Measurements from ENCODE around the gene ITPKA. TPM values are rescaled to one million over a fixed set of nuclear protein-coding genes. Genes with fewer than 3 reads are reported as not detected.

Gene ITPKA
- total RNA-seq, 4 donors from 2014 or later: 0.41 to 1.3 TPM; not detected in 2

DNA sequence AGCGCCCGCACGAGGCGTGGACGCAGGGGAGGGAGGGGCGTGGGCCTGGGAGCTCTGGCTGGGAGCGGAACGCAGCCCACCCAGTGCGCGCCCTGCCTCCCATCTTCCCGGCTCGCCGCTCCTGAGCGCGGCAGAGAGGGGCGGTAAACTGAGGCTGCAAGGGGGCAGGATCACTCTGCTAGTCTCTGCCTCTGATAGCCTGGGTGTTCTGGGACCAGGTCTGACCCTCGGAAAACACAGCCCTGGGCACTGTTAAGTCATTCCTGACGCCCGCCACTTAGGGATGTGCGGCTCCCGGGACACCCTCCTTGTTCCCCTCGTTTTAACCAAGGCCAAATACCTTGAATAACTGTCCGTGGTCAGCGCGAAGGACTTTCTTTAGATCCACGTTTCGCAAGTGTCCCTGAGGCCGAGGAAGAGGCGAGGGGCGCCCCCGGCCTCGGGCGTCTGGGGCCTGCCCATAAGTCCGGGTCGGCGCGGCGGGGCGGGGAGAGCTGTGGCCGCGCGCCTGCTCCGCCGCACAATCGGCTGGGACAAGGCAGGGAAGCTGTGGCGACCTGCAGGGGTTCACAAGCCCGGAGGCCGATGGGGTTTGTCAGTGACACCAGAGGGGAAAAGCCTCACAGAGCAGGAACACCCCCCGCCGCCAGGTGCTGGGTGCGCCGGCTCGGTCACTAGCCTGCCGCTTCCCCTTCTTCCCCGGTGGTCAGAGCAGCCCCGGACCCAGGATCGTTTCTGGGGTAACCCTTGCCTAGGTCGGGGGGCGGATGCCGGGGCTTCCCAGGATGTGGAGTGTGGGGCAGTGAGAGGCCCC, 1.5 kb downstream of the ITPKA start:
- intact Hi-C loops (cut with DNase I; ENCODE audit: low total_unique reads): no loop called here

DNA sequence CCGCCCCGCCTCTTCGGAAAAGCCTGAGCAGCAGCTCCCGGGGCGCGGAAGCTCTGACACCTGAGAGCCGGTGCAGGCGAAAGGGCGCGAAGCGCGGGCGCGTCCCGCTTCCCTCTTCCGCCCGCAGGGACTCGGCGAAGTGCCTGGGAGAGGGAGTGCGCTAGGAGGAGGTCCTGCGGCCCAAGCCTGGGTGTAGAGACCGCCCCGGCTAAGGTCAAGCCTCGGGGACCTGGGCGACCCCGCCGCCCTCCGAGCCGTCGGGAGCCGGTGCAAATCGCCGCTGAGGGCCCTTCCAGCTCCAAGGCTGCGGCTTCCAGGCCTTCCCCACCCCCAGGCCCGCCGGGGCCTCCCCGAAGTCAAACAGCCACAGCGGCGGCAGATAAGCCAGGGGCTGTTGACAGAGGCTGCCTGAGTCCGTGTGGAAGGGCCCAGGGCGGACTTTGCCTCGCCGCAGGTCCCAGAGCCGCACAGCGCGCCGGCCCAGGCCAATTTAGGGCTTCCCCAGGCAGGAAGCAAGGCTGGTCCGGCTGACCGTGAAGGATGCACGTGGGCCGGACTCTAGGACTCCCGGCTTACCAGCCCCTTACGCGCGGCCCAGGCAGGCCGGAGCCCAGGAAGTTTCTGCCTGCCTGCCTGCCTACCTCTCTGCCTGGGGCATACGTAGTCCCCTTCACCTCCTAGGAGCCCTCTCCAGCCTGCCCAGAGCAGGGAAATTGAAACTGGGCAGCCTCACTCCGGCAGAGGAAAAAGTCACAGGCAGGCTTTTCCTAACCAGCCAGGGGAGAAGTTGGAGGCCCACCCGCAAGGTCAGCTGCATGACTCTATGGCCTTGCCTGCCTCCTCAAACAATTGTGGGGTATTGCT, 2.3 kb downstream of the ITPKA start:
- Histone ChIP-seq H3K36me3 (no peaks in the 10 kb centered on the region), H3K4me1 (peaks cover 8 to 10% of the 10 kb centered on the region in 2 donors), H3K4me3 (no peak overlapping the region), H3K27ac (no peak overlapping the region), H3K9me3 (no peaks in the 10 kb centered on the region), H3K27me3 (peaks cover 0 to 14% of the 10 kb centered on the region in 2 donors)
- no peak for DNase-seq
- intact Hi-C loops (cut with DNase I; ENCODE audit: low total_unique reads): no loop called here
- no peak for TF ChIP-seq POLR2A (IDR thresholded peaks at IDR 0.05)
- TF ChIP-seq, protein P1, sequence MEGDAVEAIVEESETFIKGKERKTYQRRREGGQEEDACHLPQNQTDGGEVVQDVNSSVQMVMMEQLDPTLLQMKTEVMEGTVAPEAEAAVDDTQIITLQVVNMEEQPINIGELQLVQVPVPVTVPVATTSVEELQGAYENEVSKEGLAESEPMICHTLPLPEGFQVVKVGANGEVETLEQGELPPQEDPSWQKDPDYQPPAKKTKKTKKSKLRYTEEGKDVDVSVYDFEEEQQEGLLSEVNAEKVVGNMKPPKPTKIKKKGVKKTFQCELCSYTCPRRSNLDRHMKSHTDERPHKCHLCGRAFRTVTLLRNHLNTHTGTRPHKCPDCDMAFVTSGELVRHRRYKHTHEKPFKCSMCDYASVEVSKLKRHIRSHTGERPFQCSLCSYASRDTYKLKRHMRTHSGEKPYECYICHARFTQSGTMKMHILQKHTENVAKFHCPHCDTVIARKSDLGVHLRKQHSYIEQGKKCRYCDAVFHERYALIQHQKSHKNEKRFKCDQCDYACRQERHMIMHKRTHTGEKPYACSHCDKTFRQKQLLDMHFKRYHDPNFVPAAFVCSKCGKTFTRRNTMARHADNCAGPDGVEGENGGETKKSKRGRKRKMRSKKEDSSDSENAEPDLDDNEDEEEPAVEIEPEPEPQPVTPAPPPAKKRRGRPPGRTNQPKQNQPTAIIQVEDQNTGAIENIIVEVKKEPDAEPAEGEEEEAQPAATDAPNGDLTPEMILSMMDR (IDR thresholded peaks at IDR 0.05): no peak

More for the DNA sequence above, 1.5 kb downstream of the ITPKA start:
- no peaks in the 10 kb centered on the region for H3K36me3 ChIP-seq
- H3K27ac ChIP-seq: no peak overlapping the region
- H3K9me3 ChIP-seq: no peaks in the 10 kb centered on the region
- H3K4me1 ChIP-seq: peaks cover 8 to 10% of the 10 kb centered on the region in 2 donors
- peak overlapping the region in 1 of 2 donors; percentile 67 for H3K4me3 ChIP-seq
- DNase-seq: no peak
- peaks cover 0 to 17% of the 10 kb centered on the region in 2 donors for H3K27me3 ChIP-seq
- TF ChIP-seq POLR2A (IDR thresholded peaks at IDR 0.05): no peak
- TF ChIP-seq, protein P1 (IDR thresholded peaks at IDR 0.05): no peak

GRCh38 chr15:41498657-41499056, 5.0 kb downstream of the ITPKA start:
- DNase-seq: no peak
- no peak for TF ChIP-seq POLR2A (IDR thresholded peaks at IDR 0.05)

DNA sequence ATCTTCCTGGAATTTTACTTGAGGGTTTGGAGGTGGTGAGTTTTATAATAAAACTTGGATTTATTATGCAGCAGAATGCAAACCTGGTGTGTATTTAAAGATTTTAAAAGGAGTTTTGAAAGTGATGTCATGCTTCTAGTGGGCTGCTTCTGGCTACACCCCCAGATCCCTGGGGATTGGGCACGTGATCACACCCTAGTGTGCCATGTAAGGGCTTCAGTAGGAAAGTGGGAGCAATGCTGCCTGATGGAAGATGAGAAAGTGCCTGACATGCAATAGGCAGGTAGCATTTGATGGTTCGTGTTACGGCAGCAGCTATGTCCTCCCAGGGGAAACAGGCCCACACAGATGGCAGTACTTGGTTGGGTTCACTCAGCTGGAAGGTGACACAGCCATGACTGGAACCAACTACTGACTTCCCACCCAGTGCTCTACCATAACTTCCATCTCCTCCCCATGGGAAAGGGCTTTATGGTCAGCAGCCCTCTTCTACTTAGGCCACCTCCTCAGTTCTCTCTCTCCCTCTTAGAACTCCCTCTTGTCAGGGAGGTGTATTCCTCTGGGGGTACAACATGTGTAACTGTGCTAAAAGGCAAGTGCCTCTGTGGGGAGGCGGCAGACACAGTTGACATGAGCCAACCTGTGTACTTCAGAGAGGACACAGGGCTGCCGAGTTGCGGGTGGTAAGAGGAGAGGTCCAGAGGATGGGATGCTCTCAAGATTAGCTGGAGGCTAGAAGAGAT, 5.6 kb downstream of the ITPKA start:
- TF ChIP-seq, protein P1 (IDR thresholded peaks at IDR 0.05): no peak
- TF ChIP-seq POLR2A (IDR thresholded peaks at IDR 0.05): no peak
- intact Hi-C loops (cut with DNase I; ENCODE audit: low total_unique reads): no loop called here
- Histone ChIP-seq H3K4me1 (peaks cover 0 to 9% of the 10 kb centered on the region in 2 donors), H3K27me3 (peaks cover 0 to 8% of the 10 kb centered on the region in 2 donors), H3K9me3 (no peaks in the 10 kb centered on the region), H3K4me3 (no peak overlapping the region), H3K27ac (no peak overlapping the region), H3K36me3 (no peaks in the 10 kb centered on the region)
- no peak for DNase-seq

More at GRCh38 chr15:41498657-41499056, 5.0 kb downstream of the ITPKA start:
- Histone ChIP-seq H3K9me3 (no peaks in the 10 kb centered on the region), H3K36me3 (no peaks in the 10 kb centered on the region), H3K4me3 (no peak overlapping the region), H3K4me1 (peaks cover 0 to 9% of the 10 kb centered on the region in 2 donors), H3K27ac (no peak overlapping the region), H3K27me3 (peaks cover 0 to 8% of the 10 kb centered on the region in 2 donors)
- intact Hi-C loops (cut with DNase I; ENCODE audit: low total_unique reads): no loop called here

GRCh38 chr15:41501191-41501917, 7.7 kb downstream of the ITPKA start:
- TF ChIP-seq, protein P1 (IDR thresholded peaks at IDR 0.05): no peak
- TF ChIP-seq POLR2A (IDR thresholded peaks at IDR 0.05): no peak

More at GRCh38 chr15:41501191-41501917, 7.7 kb downstream of the ITPKA start:
- intact Hi-C loops (cut with DNase I; ENCODE audit: low total_unique reads): no loop called here
- no peak for DNase-seq
- Histone ChIP-seq H3K36me3 (no peaks in the 10 kb centered on the region), H3K4me1 (peaks cover 0 to 9% of the 10 kb centered on the region in 2 donors), H3K4me3 (no peak overlapping the region), H3K9me3 (no peaks in the 10 kb centered on the region), H3K27me3 (peaks cover 0 to 8% of the 10 kb centered on the region in 2 donors), H3K27ac (no peak overlapping the region)
